Panc1 (cell line): ENCODE results near the gene RPSA.

Experiments
- REST ChIP-seq, 2 experiments: IDR thresholded peaks; 2 replicates each; pipeline ENCODE4 v1.6.1; 2011 to 2012; ENCODE audit warnings: low read depth in 2 of 2, control low read depth in 1 of 2, low read length in 1 of 2, mild to moderate bottlenecking in 1 of 2, moderate library complexity in 1 of 2; ENCODE audit not compliant: insufficient read depth in 1 of 2
- TF ChIP-seq, protein P1 (sequence below): fragments of 450-650 bp; IDR thresholded peaks from 2 replicates; pipeline ENCODE4 v1.5.1; 2017; ENCODE audit warnings: mild to moderate bottlenecking

DNA sequence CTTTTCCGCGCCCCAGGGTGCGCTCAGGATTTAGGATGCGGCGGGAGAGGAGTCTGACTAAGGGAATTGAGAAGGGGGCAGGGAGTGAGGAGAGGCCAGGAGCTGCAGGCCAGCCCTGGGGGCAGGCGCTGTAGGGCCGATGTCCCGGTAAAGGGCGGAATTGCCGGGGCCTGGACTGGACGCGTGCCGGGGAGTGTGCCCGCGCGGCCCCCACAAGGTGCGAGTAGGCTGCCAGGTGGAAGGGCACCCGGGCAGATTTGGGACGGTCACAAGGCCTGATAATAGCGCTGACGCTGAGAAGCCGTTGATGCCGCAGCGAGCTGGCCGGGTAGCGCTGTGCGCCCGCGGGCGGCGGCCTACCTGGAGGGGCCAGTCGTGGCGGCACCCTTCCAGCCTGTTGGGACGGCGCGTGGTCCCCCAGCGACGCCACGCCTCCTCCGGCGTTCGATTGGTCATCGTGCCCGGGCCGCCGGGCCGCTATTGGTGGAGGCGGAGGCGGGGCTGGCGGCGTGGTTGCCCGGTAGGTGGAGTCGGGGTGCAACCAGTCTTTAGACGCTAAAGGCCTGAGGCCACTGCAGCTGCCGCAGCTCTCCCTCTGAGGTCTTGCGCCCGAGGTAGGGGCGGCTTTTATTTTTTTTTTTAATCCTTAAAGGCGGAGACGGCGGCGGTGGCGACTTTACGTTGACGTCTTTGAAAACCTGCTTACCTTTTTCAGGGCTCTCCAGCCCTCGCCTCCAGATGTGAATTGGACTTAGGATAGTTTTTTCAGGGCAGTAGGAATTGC is 22.4 kb upstream of the RPSA start:
- TF ChIP-seq, protein P1, sequence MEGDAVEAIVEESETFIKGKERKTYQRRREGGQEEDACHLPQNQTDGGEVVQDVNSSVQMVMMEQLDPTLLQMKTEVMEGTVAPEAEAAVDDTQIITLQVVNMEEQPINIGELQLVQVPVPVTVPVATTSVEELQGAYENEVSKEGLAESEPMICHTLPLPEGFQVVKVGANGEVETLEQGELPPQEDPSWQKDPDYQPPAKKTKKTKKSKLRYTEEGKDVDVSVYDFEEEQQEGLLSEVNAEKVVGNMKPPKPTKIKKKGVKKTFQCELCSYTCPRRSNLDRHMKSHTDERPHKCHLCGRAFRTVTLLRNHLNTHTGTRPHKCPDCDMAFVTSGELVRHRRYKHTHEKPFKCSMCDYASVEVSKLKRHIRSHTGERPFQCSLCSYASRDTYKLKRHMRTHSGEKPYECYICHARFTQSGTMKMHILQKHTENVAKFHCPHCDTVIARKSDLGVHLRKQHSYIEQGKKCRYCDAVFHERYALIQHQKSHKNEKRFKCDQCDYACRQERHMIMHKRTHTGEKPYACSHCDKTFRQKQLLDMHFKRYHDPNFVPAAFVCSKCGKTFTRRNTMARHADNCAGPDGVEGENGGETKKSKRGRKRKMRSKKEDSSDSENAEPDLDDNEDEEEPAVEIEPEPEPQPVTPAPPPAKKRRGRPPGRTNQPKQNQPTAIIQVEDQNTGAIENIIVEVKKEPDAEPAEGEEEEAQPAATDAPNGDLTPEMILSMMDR, result no peak
- no peak for TF ChIP-seq REST (IDR thresholded peaks at IDR 0.05; ENCODE audit: insufficient read depth in 1 of 2, low read depth in 2 of 2, low read length in 1 of 2)
